Coronary artery (tissue), 2 donors: ENCODE measurements around the gene MAEA.

Experiments
- DNase-seq: peaks from one replicate; pipeline ENCODE4 v3.0.0-alpha.2; 2017; ENCODE audit warnings: low spot score
- H3K27ac ChIP-seq, 2 donors: fragments of 200-600 bp; sonication (generic); one replicate each; pipeline ENCODE4 v1.5.1; 2016 to 2019
- H3K4me3 ChIP-seq: fragments of 200-600 bp; sonication (generic); 2 replicates; pipeline ENCODE4 v1.5.1; 2016; ENCODE audit warnings: mild to moderate bottlenecking, moderate library complexity
- TF ChIP-seq, protein P1 (sequence below): fragments of 200-600 bp; sonication (generic); IDR thresholded peaks from one replicate; pipeline ENCODE4 v1.5.1; 2019; ENCODE audit warnings: antibody characterized with exemption

The MAEA gene

DNA sequence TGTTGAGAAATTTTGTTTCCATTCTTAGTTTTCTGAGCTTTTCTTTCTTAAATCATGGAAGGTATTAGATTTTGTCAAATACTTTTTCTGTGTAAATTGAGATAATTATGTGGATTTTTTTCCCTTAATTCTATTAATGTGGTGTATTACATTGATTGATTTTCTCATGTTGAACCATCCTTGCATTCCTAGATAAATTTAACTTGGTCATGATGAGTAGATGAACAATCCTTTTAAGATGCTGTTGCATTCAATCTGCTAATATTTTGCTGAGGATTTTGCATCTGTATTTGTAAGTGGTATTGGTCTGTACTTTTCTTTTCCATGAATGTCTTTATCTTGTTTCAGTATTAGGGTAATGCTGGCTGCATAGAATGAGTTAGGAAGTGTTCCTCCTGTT is 20.5 kb upstream of the MAEA start:
- no peak for DNase-seq
- TF ChIP-seq, protein P1, sequence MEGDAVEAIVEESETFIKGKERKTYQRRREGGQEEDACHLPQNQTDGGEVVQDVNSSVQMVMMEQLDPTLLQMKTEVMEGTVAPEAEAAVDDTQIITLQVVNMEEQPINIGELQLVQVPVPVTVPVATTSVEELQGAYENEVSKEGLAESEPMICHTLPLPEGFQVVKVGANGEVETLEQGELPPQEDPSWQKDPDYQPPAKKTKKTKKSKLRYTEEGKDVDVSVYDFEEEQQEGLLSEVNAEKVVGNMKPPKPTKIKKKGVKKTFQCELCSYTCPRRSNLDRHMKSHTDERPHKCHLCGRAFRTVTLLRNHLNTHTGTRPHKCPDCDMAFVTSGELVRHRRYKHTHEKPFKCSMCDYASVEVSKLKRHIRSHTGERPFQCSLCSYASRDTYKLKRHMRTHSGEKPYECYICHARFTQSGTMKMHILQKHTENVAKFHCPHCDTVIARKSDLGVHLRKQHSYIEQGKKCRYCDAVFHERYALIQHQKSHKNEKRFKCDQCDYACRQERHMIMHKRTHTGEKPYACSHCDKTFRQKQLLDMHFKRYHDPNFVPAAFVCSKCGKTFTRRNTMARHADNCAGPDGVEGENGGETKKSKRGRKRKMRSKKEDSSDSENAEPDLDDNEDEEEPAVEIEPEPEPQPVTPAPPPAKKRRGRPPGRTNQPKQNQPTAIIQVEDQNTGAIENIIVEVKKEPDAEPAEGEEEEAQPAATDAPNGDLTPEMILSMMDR: no peak
- no peak overlapping the region for H3K27ac ChIP-seq
- no peak overlapping the region for H3K4me3 ChIP-seq

DNA sequence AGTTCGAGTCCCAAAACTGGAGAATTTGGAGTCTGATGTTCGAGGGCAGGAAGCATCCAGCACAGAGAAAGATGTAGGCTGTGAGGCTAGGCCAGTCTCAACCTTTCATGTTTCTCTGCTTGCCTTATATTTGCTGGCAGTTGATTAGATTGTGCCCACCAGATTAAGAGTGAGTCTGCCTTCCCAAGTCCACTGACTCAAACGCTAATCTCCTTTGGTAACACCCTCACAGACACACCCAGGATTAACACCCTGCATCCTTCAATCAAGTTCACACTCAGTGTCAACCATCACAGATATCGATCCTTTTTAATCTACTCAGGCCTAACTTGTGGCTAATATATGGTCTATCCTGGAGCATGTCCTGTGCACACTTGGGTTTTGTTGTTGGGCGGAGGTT is 18.0 kb upstream of the MAEA start:
- Histone ChIP-seq H3K27ac (no peak overlapping the region), H3K4me3 (no peak overlapping the region)
- no peak for DNase-seq
- TF ChIP-seq, protein P1: no peak

DNA sequence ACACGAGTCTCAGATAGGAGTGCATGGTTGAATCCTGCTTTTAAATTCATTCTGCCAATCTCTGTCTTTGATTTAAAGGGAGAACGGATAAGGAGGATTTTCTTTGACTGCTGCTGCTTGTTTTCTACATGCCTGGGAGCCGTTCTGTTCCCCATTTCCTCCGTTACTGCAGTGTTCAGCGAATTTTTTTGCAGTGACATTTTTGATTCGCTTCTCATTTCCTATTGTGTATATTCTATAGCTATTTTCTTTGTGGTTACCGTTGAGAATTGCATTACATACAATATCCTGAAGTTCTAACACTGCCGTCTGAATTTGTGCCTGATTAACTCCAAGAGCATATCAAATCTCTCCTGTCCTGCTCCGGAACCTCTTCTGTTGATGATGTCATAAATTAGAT is 14.8 kb upstream of the MAEA start:
- TF ChIP-seq, protein P1: no peak
- no peak for DNase-seq
- Histone ChIP-seq H3K27ac (no peak overlapping the region), H3K4me3 (no peak overlapping the region)

DNA sequence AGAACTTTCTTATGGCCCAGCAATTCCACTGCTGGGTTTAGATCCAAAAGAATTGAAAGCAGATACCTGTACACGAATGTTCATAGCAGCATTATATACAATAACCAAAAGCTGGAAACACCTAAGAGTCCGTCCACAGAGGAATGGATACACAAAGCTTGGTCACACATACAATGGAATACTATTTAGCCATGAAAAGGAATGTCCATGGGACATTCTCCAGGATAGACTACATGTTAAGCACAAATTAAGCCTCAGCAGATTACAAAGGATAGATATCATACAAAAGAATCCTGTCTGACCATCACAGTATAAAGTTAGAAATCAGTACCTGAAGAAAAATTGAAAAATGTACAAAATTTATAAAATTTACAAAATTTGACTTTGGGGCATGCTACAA is 12.7 kb upstream of the MAEA start:
- DNase-seq: no peak
- Histone ChIP-seq H3K4me3 (no peak overlapping the region), H3K27ac (no peak overlapping the region)
- TF ChIP-seq, protein P1: no peak

DNA sequence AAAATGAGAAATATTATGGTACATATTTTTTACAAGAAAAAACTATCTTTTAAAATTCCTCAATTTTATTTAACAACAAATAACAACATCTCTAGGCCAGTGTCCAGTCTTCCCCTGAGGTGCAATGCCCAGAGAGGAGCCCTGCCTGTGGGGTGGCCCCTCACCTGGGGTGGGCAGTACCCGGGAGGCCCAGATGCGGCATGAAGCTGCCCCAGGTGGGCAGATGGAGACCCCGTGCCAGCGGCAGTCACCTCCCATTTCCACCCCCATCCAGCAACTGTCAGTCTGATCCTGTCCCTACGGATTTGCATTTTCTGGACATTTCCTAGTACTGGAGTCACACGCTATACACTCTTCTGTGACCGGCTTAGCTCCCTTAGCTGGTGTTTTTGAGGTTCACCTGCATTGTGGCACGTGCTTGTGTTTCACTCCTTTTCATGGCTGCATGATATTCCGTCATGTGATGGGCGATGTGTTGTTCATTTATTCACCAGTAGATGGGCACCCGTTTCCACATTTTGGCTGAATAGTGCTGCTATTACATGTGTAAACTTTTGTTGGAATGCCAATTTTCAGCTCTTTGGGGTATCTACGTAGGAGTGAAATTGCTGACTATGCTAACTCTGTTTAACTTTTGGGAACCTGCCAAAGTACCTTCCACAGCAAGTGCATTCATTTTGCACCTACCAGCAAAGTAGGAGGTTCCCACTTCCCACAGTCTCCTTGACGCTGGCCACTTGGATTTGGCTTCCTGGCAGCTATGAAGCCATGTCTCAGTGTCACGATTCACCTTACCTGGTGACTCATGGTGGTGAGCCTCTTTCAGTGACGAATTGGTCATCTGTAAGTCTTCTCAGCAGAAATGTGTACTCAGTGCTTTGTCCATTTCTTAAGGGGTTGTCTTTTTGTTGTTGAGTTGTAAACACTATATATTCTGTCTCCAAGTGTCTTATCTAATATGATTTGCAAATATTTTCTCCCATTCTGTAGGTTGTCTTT is 11.7 kb upstream of the MAEA start:
- Histone ChIP-seq H3K27ac (no peak overlapping the region), H3K4me3 (no peak overlapping the region)
- TF ChIP-seq, protein P1: no peak
- DNase-seq: peak; percentile 41

DNA sequence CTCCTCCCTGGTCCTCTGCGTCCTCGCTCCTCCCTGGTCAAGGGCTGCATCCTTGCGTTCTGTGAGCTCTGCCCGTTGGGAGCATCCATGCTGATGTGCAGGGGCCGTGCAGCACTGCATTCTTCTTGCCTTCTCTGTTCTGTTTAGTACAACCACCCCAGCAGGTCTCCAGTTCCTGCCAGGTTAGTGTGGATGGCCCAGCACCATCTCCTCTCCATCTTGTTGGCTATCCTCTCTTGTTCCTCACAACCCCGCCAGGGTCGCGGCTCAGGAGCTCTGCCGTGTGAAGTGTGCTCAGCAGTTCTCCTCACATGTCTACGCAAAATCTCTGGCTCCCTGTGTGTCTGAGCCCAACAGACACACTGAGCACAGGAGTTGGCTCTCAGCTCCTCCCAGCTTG is 10.4 kb upstream of the MAEA start:
- TF ChIP-seq, protein P1: no peak
- DNase-seq: no peak
- H3K27ac ChIP-seq: no peak overlapping the region
- H3K4me3 ChIP-seq: no peak overlapping the region

DNA sequence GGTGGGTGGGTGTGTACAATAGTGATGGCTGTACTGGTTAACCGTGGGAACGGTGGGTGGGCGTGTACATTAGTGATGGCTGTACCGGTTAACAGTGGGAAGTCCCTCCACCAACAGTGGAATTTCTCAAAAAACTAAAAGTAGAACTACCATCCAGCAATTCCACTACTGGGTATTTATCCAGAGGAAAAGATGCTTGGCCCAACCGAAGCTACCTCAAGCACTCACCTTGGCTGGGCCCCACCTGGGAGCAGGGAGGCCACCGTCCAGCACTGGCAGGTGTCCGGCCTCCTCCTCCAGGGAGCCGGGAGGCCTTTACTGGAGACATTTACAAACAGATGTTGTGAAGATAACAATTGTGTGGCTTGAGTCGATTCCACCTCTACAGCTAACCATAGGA is 6.0 kb upstream of the MAEA start:
- Histone ChIP-seq H3K4me3 (no peak overlapping the region), H3K27ac (no peak overlapping the region)
- TF ChIP-seq, protein P1: no peak
- no peak for DNase-seq
